ENCODE results near the gene GTF3A. TPM values are rescaled to one million over a fixed set of nuclear protein-coding genes. Genes with fewer than 3 reads are reported as not detected.

GTF3A gene
- total RNA-seq, 1 experiment from 2014 or later = 102 TPM

- no peak for TF ChIP-seq ELF1 (IDR thresholded peaks at IDR 0.05; ENCODE audit: borderline replicate concordance, low read depth)
- no peak for TF ChIP-seq ZNF274 (IDR thresholded peaks at IDR 0.05; ENCODE audit: low read depth, low read length)
These were observed 16.0 kb downstream of the GTF3A start (continued) for GRCh38 chr13:27440408-27440807.

- H3K4me3 ChIP-seq (replicated peaks in 1 of 2; ENCODE audit: low read depth in 1 of 2, low read length in 2 of 2) = no peak overlapping the region
- no peaks in the 10 kb centered on the region for H4K20me1 ChIP-seq (ENCODE audit: insufficient read depth)
- TF ChIP-seq SP1 (IDR thresholded peaks at IDR 0.05; ENCODE audit: low read depth) = no peak
- TF ChIP-seq TCF7L2 (IDR thresholded peaks at IDR 0.05; ENCODE audit: borderline replicate concordance, extremely low read depth, insufficient read depth, insufficient read length) = no peak
- TF ChIP-seq SRF (IDR thresholded peaks at IDR 0.05; ENCODE audit: low read depth) = no peak
- TF ChIP-seq EZH2phosphoT487 (IDR thresholded peaks at IDR 0.05; ENCODE audit: borderline replicate concordance) = no peak
- TF ChIP-seq ZNF274 (IDR thresholded peaks at IDR 0.05; ENCODE audit: low read depth, low read length) = no peak
- no peak for TF ChIP-seq SIN3A (IDR thresholded peaks at IDR 0.05; ENCODE audit: low read depth)
- no peak for TF ChIP-seq REST (IDR thresholded peaks at IDR 0.05; ENCODE audit: low read depth)
- TF ChIP-seq MAX (IDR thresholded peaks at IDR 0.05) = no peak
- no peak for TF ChIP-seq CBX3 (IDR thresholded peaks at IDR 0.05; ENCODE audit: low read depth)
- TF ChIP-seq RAD21 (IDR thresholded peaks at IDR 0.05; ENCODE audit: low read depth) = no peak
- TF ChIP-seq YY1 (IDR thresholded peaks at IDR 0.05; ENCODE audit: extremely low read depth, insufficient replicate concordance, low read depth, low read length) = no peak
- no peak overlapping the region for H3K9ac ChIP-seq (ENCODE audit: low read length)
- H3K9me3 ChIP-seq (ENCODE audit: control insufficient read depth in 1 of 2, insufficient read depth in 1 of 2, low read depth in 1 of 2, low read length in 2 of 2) = no peaks in the 10 kb centered on the region
- no peak overlapping the region for H3K4me2 ChIP-seq (ENCODE audit: low read length)
- no peak for DNase-seq (ENCODE audit: low read depth, low spot score)
- CTCF ChIA-PET = no interaction called here
- intact Hi-C loops (cut with micrococcal nuclease) = no loop called here
- ATAC-seq = no peak
- no peak overlapping the region for H2AFZ ChIP-seq (ENCODE audit: low read depth, low read length, poor library complexity, severe bottlenecking)
- H3K9me2 ChIP-seq (ENCODE audit: insufficient read depth) = no peaks in the 10 kb centered on the region
- no peaks in the 10 kb centered on the region for H3K27me3 ChIP-seq (ENCODE audit: insufficient read depth, low read length)
- POLR2A ChIA-PET = no interaction called here
- H3K4me1 ChIP-seq (ENCODE audit: control insufficient read depth in 1 of 2, insufficient read depth in 2 of 2, low read length in 2 of 2) = no peaks in the 10 kb centered on the region
- RAD21 ChIA-PET (ENCODE audit: low non-redundant PET in 1 of 2, low total read pairs in 2 of 2, uncharacterized antibody in 2 of 2, unreplicated experiment in 2 of 2) = no interaction called here
- H3K27ac ChIP-seq (ENCODE audit: low read depth, low read length) = no peak overlapping the region
- 0 out of 2 replicates have a peak, but pooled peaks cover 5% of the 10 kb centered on the region for H3K79me2 ChIP-seq (ENCODE audit: insufficient read depth, low read length)
- BruUV-seq (replicated peaks) = no TSS peak
- peaks cover 0 to 4% of the 10 kb centered on the region in 2 experiments; a peak in 2 of 4 replicates for H3K36me3 ChIP-seq (ENCODE audit: control insufficient read depth in 1 of 2, insufficient read depth in 2 of 2, low read length in 2 of 2)
These were observed 17.7 kb downstream of the GTF3A start for GRCh38 chr13:27442071-27442647.

All from HCT116 (cell line).